Measurements from ENCODE around the gene SCGB1D2. TPM values are rescaled to one million over a fixed set of nuclear protein-coding genes. Genes with fewer than 3 reads are reported as not detected.
"Not testable (repeated sequence)": the region's sequence is repeated elsewhere in the genome, so short reads cannot be mapped to it uniquely, and the experiment has no call there.

Gene SCGB1D2
- total and polyA plus RNA-seq, 3 donors from 2014 or later, result 2.8 TPM; not detected in 2

GRCh38 chr11:62202910-62203309 lies 39.1 kb upstream of the SCGB1D2 start:
- Histone ChIP-seq H3K4me3 (no peak overlapping the region), H3K27ac (no peak overlapping the region), H3K27me3 (no peaks in the 10 kb centered on the region), H3K36me3 (ENCODE audit: low read depth, missing control alignments) (no peaks in the 10 kb centered on the region), H3K4me1 (no peaks in the 10 kb centered on the region), H3K9me3 (no peaks in the 10 kb centered on the region)
- WGBS, 2 donors, result 75 to 77% methylated on average over 6 of the region's 6 CpGs
- no peak for TF ChIP-seq POLR2A (IDR thresholded peaks at IDR 0.05)
- TF ChIP-seq, protein P1, sequence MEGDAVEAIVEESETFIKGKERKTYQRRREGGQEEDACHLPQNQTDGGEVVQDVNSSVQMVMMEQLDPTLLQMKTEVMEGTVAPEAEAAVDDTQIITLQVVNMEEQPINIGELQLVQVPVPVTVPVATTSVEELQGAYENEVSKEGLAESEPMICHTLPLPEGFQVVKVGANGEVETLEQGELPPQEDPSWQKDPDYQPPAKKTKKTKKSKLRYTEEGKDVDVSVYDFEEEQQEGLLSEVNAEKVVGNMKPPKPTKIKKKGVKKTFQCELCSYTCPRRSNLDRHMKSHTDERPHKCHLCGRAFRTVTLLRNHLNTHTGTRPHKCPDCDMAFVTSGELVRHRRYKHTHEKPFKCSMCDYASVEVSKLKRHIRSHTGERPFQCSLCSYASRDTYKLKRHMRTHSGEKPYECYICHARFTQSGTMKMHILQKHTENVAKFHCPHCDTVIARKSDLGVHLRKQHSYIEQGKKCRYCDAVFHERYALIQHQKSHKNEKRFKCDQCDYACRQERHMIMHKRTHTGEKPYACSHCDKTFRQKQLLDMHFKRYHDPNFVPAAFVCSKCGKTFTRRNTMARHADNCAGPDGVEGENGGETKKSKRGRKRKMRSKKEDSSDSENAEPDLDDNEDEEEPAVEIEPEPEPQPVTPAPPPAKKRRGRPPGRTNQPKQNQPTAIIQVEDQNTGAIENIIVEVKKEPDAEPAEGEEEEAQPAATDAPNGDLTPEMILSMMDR (IDR thresholded peaks at IDR 0.05), result no peak
- intact Hi-C loops (cut with DNase I; ENCODE audit: low total_unique reads), result no loop called here
- no peak for DNase-seq

- H3K27me3 ChIP-seq, result no peaks in the 10 kb centered on the region
- 85 to 87% methylated on average over 5 of the region's 5 CpGs for WGBS, 2 donors
Observed at GRCh38 chr11:62204430-62204829, 37.6 kb upstream of the SCGB1D2 start.

GRCh38 chr11:62205441-62205840 lies 36.6 kb upstream of the SCGB1D2 start:
- TF ChIP-seq POLR2A (IDR thresholded peaks at IDR 0.05), result no peak
- TF ChIP-seq, protein P1 (IDR thresholded peaks at IDR 0.05), result no peak
- H3K4me1 ChIP-seq, result no peaks in the 10 kb centered on the region
- no peaks in the 10 kb centered on the region for H3K27me3 ChIP-seq
- H3K9me3 ChIP-seq, result no peaks in the 10 kb centered on the region
- no peaks in the 10 kb centered on the region for H3K36me3 ChIP-seq (ENCODE audit: low read depth, missing control alignments)
- no peak for DNase-seq
- intact Hi-C loops (cut with DNase I; ENCODE audit: low total_unique reads), result no loop called here
- 73 to 87% methylated on average over 3 to 7 of the region's 7 CpGs for whole genome bisulfite sequencing, 2 donors
- H3K27ac ChIP-seq, result no peak overlapping the region
- H3K4me3 ChIP-seq, result no peak overlapping the region

More at GRCh38 chr11:62204430-62204829, 37.6 kb upstream of the SCGB1D2 start:
- Histone ChIP-seq H3K36me3 (ENCODE audit: low read depth, missing control alignments) (no peaks in the 10 kb centered on the region), H3K9me3 (no peaks in the 10 kb centered on the region), H3K27ac (no peak overlapping the region), H3K4me1 (no peaks in the 10 kb centered on the region), H3K4me3 (no peak overlapping the region)
- intact Hi-C loops (cut with DNase I; ENCODE audit: low total_unique reads), result no loop called here
- DNase-seq, result no peak
- TF ChIP-seq, protein P1 (IDR thresholded peaks at IDR 0.05), result no peak
- no peak for TF ChIP-seq POLR2A (IDR thresholded peaks at IDR 0.05)

GRCh38 chr11:62206276-62207066 lies 35.6 kb upstream of the SCGB1D2 start:
- H3K27me3 ChIP-seq; H3K9me3 ChIP-seq; H3K4me1 ChIP-seq; intact Hi-C loops (cut with DNase I; ENCODE audit: low total_unique reads); H3K4me3 ChIP-seq; H3K27ac ChIP-seq; H3K36me3 ChIP-seq (ENCODE audit: low read depth, missing control alignments); DNase-seq: not testable (repeated sequence)
- 92 to 94% methylated on average over 12 of the region's 12 CpGs for WGBS, 2 donors

DNA sequence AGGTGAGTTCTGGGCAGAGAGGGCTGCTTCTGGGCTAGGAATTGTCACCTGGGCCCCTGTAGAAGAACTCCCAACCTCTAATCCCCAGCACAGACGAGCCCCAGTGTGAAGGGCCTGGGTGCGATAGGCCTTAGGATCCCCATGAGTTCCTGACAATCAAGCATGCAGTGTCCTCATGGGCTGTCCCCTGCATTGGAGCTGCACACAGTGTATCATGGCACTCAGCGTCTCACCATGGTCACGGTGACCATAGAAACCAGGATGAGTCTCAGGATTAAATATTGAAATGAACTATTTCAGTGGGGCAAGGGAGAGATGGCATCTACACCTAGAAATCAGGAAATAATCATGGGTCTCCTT lies 33.3 kb upstream of the SCGB1D2 start:
- Histone ChIP-seq H3K4me1 (no peaks in the 10 kb centered on the region), H3K36me3 (ENCODE audit: low read depth, missing control alignments) (no peaks in the 10 kb centered on the region), H3K9me3 (no peaks in the 10 kb centered on the region), H3K4me3 (no peak overlapping the region), H3K27me3 (no peaks in the 10 kb centered on the region), H3K27ac (no peak overlapping the region)
- DNase-seq, result no peak
- no peak for TF ChIP-seq POLR2A (IDR thresholded peaks at IDR 0.05)
- TF ChIP-seq, protein P1 (IDR thresholded peaks at IDR 0.05), result no peak
- 71 to 84% methylated on average over 4 of the region's 4 CpGs for WGBS, 2 donors
- intact Hi-C loops (cut with DNase I; ENCODE audit: low total_unique reads), result no loop called here

All from testis (tissue), 3 donors.